Measurements from ENCODE around the gene PTCH1.

Gene PTCH1

GRCh38 chr9:95498641-95499040 lies 18.1 kb downstream of the PTCH1 start:
- DNase-seq (ENCODE audit: low read depth), result no peak

- DNase-seq (ENCODE audit: low read depth), result no peak
Measured at GRCh38 chr9:95497772-95498171, 19.0 kb downstream of the PTCH1 start.

GRCh38 chr9:95496687-95497086 lies 20.1 kb downstream of the PTCH1 start:
- no peak for DNase-seq (ENCODE audit: low read depth)

GRCh38 chr9:95495961-95496360 lies 20.8 kb downstream of the PTCH1 start:
- no peak for DNase-seq (ENCODE audit: low read depth)

GRCh38 chr9:95495529-95495928 lies 21.2 kb downstream of the PTCH1 start:
- no peak for DNase-seq (ENCODE audit: low read depth)

- DNase-seq (ENCODE audit: low read depth), result peak; percentile 74
Measured at GRCh38 chr9:95494416-95495371, 22.1 kb downstream of the PTCH1 start.

- DNase-seq (ENCODE audit: low read depth), result peak; percentile 15
Measured at GRCh38 chr9:95494022-95494415, 22.8 kb downstream of the PTCH1 start.

GRCh38 chr9:95493402-95493801 lies 23.4 kb downstream of the PTCH1 start:
- DNase-seq (ENCODE audit: low read depth), result no peak

GRCh38 chr9:95491543-95492320 lies 25.0 kb downstream of the PTCH1 start:
- no peak for DNase-seq (ENCODE audit: low read depth)

GRCh38 chr9:95488954-95489353 lies 27.8 kb downstream of the PTCH1 start:
- DNase-seq (ENCODE audit: low read depth), result no peak

GRCh38 chr9:95486318-95486717 lies 30.5 kb downstream of the PTCH1 start:
- no peak for DNase-seq (ENCODE audit: low read depth)

- DNase-seq (ENCODE audit: low read depth), result no peak
Measured at GRCh38 chr9:95484225-95484624, 32.5 kb downstream of the PTCH1 start.

- no peak for DNase-seq (ENCODE audit: low read depth)
Measured at GRCh38 chr9:95483431-95483830, 33.3 kb downstream of the PTCH1 start.

GRCh38 chr9:95482621-95483020 lies 34.1 kb downstream of the PTCH1 start:
- no peak for DNase-seq (ENCODE audit: low read depth)

- no peak for DNase-seq (ENCODE audit: low read depth)
Measured at GRCh38 chr9:95481000-95481399, 35.8 kb downstream of the PTCH1 start.

GRCh38 chr9:95480346-95480745 lies 36.4 kb downstream of the PTCH1 start:
- no peak for DNase-seq (ENCODE audit: low read depth)

GRCh38 chr9:95479330-95479729 lies 37.4 kb downstream of the PTCH1 start:
- no peak for DNase-seq (ENCODE audit: low read depth)

GRCh38 chr9:95478335-95478734 lies 38.4 kb downstream of the PTCH1 start:
- no peak for DNase-seq (ENCODE audit: low read depth)

- no peak for DNase-seq (ENCODE audit: low read depth)
Measured at GRCh38 chr9:95477885-95478284, 38.9 kb downstream of the PTCH1 start.

GRCh38 chr9:95477441-95477840 lies 39.3 kb downstream of the PTCH1 start:
- DNase-seq (ENCODE audit: low read depth), result no peak

GRCh38 chr9:95468791-95469190 lies 48.0 kb downstream of the PTCH1 start:
- DNase-seq (ENCODE audit: low read depth), result no peak

- DNase-seq (ENCODE audit: low read depth), result no peak
Measured at GRCh38 chr9:95465115-95465514, 51.7 kb downstream of the PTCH1 start.

Measured in stimulated activated CD8-positive, alpha-beta memory T cell treated with anti-CD3 and anti-CD28 coated beads, Interleukin-4, amount 100 ng/mL, for 24 hours (primary cell).